GM23248 (cell line): ENCODE results near the gene NUDT19.

Source experiments
- EZH2 ChIP-seq: fragments of 200-600 bp; sonication (generic); IDR thresholded peaks from 2 replicates; pipeline ENCODE4 v1.6.1; 2018; ENCODE audit warnings: antibody characterized with exemption, mild to moderate bottlenecking; ENCODE audit not compliant: insufficient read depth, poor library complexity, severe bottlenecking
- EZH2phosphoT487 ChIP-seq: fragments of 200-600 bp; sonication (generic); IDR thresholded peaks from 2 replicates; pipeline ENCODE4 v1.6.1; 2018; ENCODE audit warnings: antibody characterized with exemption, moderate library complexity, mild to moderate bottlenecking, low read depth; ENCODE audit not compliant: insufficient read depth

DNA sequence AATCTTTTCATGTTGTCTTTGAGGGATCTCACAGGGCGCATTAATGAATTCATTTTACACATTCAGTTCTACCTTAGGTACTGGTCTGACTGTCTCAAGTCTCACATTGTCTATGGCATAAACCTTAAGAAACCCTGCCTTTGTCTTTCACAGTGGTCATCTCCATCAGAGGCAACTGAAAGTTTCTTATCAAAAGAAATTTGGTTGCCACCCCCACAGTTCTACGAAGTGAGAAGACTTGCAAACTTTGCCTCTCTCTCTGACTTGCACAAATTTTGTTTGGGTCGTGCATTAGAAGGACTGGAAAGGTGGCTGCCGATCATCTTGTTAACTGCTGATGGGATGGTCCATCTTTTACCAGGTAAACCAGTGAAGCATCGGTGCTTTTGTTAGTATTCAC, 17.4 kb downstream of the NUDT19 start:
- TF ChIP-seq EZH2 (no peak), EZH2phosphoT487 (no peak)
